Neutrophil (primary cell): ENCODE measurements around the gene ZNF83.

Source experiments
- H3K27ac ChIP-seq: fragments of 200-600 bp; sonication (generic); 2 replicates; pipeline ENCODE4 v1.5.1; 2016; ENCODE audit warnings: mild to moderate bottlenecking, moderate library complexity
- H3K27me3 ChIP-seq: fragments of 200-600 bp; sonication (generic); 2 replicates; pipeline ENCODE4 v1.6.0; 2016; ENCODE audit warnings: mild to moderate bottlenecking
- H3K36me3 ChIP-seq: fragments of 200-600 bp; sonication (generic); 2 replicates; pipeline ENCODE4 v1.5.1; 2017
- H3K4me1 ChIP-seq, 2 experiments: fragments of 200-600 bp in 1 of 2; sonication (generic) in 1 of 2; 1 replicate in 1 of 2; 2 replicates in 1 of 2; pipeline versions ENCODE4 v1.5.1 to v1.6.1; 2013 to 2016; ENCODE audit warnings: low read depth in 1 of 2, low read length in 1 of 2, mild to moderate bottlenecking in 1 of 2, moderate library complexity in 1 of 2; ENCODE audit not compliant: control insufficient read depth in 1 of 2, insufficient read depth in 1 of 2
- H3K4me3 ChIP-seq, 2 experiments: fragments of 200-600 bp in 1 of 2; sonication (generic) in 1 of 2; 1 replicate in 1 of 2; 2 replicates in 1 of 2; pipeline ENCODE4 v1.5.1; 2013 to 2016; ENCODE audit warnings: low read depth in 1 of 2, low read length in 1 of 2, mild to moderate bottlenecking in 1 of 2, moderate library complexity in 1 of 2
- H3K9me3 ChIP-seq: fragments of 200-600 bp; sonication (generic); 2 replicates; pipeline ENCODE4 v1.5.1; 2016
- CTCF ChIP-seq: fragments of 200-600 bp; sonication (generic); IDR thresholded peaks from 2 replicates; pipeline ENCODE4 v1.5.1; 2016; ENCODE audit warnings: antibody characterized with exemption

ZNF83 gene

GRCh38 chr19:52566121-52566520 lies 72.0 kb downstream of the ZNF83 start:
- H3K4me3 ChIP-seq, result no peak overlapping the region
- H3K9me3 ChIP-seq, result peaks cover 27% of the 10 kb centered on the region
- no peaks in the 10 kb centered on the region for H3K27me3 ChIP-seq
- no peaks in the 10 kb centered on the region for H3K36me3 ChIP-seq
- no peak for TF ChIP-seq CTCF
- H3K4me1 ChIP-seq, result peaks cover 11 to 12% of the 10 kb centered on the region in 2 experiments
- no peak overlapping the region for H3K27ac ChIP-seq
